Measurements from ENCODE around the gene OR10A6.

DNA sequence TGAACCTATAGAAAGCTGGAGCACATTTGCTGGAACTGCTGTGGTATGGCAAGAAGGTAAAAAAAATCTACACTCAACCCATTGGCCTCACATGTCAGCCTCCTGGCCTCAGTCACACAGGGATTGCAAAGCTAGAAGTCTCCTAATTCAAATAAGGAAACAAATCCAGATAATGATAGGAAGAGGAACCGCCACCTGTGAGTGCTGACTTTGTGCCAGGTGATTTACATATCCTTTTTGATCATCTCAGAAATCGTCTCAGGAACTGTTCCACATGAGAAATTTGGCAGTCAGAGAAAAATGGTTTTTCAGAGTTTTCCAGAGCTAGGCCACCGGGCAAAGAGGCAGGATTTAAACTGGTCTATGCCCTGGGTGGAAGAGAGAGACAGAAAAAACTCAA is 33.2 kb upstream of the OR10A6 start:
- no peak for TF ChIP-seq POLR2A (IDR thresholded peaks at IDR 0.05)
- no peak for TF ChIP-seq CTCF (IDR thresholded peaks at IDR 0.05)

Measured in transverse colon (tissue), 3 donors.